Measurements from ENCODE around the gene CTNNB1. TPM values are rescaled to one million over a fixed set of nuclear protein-coding genes. Genes with fewer than 3 reads are reported as not detected.
A peak's percentile ranks its signal among the peaks of the same experiment; 100 is the strongest.

The CTNNB1 gene
- total and polyA plus RNA-seq, 2 experiments from 2014 or later, result 89.4 to 566 TPM

DNA sequence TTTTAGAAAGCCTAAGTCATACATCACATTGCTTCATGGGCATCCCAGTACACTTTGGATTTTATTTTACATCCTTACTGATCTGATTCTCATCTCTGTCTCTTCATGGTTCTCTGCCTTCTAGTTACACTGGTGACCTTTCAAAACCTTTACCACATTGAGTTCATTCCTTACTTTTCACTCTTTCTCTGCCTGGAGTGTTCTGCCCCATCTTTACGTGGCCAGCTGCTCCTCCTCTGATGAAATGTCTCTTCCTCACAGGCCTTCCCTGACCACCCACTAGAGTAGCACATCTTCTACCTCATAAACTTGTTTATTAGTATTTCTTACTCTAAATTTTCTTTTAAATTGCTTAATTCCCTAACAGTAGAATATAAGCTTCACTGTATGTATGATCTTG is 17.7 kb downstream of the CTNNB1 start:
- no peaks in the 10 kb centered on the region for H3K27me3 Mint-ChIP-seq (ENCODE audit: insufficient read depth, low read depth, poor library complexity)
- no peaks in the 10 kb centered on the region for H3F3A ChIP-seq (replicated peaks; ENCODE audit: low read depth)
- no peaks in the 10 kb centered on the region for H3K9me2 ChIP-seq (ENCODE audit: insufficient read depth)
- no peaks in the 10 kb centered on the region for H3K27me3 ChIP-seq (ENCODE audit: insufficient read depth)
- H4K20me1 ChIP-seq (replicated peaks; ENCODE audit: insufficient read depth), result peaks cover 66% of the 10 kb centered on the region
- no peak overlapping the region; the same call in 1 of the 2 replicates for H3K27ac Mint-ChIP-seq
- H3K4me2 ChIP-seq, result no peak overlapping the region
- H3K27ac ChIP-seq (ENCODE audit: low read depth), result no peak overlapping the region
- H3K4me3 Mint-ChIP-seq, result no peak overlapping the region; the same call in 2 of the 3 replicates
- H2AFZ ChIP-seq, result no peak overlapping the region
- peaks cover 100% of the 10 kb centered on the region for H3K79me2 ChIP-seq (replicated peaks; ENCODE audit: insufficient read depth)
- no peak overlapping the region for H3K4me3 ChIP-seq
- no peak for DNase-seq (ENCODE audit: low spot score)
- H3K4me1 ChIP-seq (ENCODE audit: insufficient read depth), result peaks cover 64% of the 10 kb centered on the region
- TF ChIP-seq, protein P1, sequence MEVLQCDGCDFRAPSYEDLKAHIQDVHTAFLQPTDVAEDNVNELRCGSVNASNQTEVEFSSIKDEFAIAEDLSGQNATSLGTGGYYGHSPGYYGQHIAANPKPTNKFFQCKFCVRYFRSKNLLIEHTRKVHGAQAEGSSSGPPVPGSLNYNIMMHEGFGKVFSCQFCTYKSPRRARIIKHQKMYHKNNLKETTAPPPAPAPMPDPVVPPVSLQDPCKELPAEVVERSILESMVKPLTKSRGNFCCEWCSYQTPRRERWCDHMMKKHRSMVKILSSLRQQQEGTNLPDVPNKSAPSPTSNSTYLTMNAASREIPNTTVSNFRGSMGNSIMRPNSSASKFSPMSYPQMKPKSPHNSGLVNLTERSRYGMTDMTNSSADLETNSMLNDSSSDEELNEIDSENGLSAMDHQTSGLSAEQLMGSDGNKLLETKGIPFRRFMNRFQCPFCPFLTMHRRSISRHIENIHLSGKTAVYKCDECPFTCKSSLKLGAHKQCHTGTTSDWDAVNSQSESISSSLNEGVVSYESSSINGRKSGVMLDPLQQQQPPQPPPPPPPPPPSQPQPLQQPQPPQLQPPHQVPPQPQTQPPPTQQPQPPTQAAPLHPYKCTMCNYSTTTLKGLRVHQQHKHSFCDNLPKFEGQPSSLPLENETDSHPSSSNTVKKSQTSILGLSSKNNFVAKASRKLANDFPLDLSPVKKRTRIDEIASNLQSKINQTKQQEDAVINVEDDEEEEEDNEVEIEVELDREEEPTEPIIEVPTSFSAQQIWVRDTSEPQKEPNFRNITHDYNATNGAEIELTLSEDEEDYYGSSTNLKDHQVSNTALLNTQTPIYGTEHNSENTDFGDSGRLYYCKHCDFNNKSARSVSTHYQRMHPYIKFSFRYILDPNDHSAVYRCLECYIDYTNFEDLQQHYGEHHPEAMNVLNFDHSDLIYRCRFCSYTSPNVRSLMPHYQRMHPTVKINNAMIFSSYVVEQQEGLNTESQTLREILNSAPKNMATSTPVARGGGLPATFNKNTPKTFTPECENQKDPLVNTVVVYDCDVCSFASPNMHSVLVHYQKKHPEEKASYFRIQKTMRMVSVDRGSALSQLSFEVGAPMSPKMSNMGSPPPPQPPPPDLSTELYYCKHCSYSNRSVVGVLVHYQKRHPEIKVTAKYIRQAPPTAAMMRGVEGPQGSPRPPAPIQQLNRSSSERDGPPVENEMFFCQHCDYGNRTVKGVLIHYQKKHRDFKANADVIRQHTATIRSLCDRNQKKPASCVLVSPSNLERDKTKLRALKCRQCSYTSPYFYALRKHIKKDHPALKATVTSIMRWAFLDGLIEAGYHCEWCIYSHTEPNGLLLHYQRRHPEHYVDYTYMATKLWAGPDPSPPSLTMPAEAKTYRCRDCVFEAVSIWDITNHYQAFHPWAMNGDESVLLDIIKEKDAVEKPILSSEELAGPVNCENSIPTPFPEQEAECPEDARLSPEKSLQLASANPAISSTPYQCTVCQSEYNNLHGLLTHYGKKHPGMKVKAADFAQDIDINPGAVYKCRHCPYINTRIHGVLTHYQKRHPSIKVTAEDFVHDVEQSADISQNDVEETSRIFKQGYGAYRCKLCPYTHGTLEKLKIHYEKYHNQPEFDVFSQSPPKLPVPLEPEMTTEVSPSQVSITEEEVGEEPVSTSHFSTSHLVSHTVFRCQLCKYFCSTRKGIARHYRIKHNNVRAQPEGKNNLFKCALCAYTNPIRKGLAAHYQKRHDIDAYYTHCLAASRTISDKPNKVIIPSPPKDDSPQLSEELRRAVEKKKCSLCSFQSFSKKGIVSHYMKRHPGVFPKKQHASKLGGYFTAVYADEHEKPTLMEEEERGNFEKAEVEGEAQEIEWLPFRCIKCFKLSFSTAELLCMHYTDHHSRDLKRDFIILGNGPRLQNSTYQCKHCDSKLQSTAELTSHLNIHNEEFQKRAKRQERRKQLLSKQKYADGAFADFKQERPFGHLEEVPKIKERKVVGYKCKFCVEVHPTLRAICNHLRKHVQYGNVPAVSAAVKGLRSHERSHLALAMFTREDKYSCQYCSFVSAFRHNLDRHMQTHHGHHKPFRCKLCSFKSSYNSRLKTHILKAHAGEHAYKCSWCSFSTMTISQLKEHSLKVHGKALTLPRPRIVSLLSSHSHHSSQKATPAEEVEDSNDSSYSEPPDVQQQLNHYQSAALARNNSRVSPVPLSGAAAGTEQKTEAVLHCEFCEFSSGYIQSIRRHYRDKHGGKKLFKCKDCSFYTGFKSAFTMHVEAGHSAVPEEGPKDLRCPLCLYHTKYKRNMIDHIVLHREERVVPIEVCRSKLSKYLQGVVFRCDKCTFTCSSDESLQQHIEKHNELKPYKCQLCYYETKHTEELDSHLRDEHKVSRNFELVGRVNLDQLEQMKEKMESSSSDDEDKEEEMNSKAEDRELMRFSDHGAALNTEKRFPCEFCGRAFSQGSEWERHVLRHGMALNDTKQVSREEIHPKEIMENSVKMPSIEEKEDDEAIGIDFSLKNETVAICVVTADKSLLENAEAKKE (CRISPR knock-in tag; IDR thresholded peaks at IDR 0.05), result no peak
- TF ChIP-seq ZNF331 (CRISPR knock-in tag; IDR thresholded peaks at IDR 0.05; ENCODE audit: low read depth) (no peak), EZH2phosphoT487 (IDR thresholded peaks at IDR 0.05; ENCODE audit: unreplicated experiment) (no peak), POLR2AphosphoS5 (IDR thresholded peaks at IDR 0.05; ENCODE audit: low read depth) (no peak), ZNF114 (CRISPR knock-in tag; IDR thresholded peaks at IDR 0.05) (no peak), NANOG (IDR thresholded peaks at IDR 0.05; ENCODE audit: borderline replicate concordance) (no peak), JUNB (IDR thresholded peaks at IDR 0.05; ENCODE audit: unreplicated experiment) (no peak), CREB1 (CRISPR knock-in tag; IDR thresholded peaks at IDR 0.05; ENCODE audit: low read depth) (no peak)
- TF ChIP-seq, protein P2, sequence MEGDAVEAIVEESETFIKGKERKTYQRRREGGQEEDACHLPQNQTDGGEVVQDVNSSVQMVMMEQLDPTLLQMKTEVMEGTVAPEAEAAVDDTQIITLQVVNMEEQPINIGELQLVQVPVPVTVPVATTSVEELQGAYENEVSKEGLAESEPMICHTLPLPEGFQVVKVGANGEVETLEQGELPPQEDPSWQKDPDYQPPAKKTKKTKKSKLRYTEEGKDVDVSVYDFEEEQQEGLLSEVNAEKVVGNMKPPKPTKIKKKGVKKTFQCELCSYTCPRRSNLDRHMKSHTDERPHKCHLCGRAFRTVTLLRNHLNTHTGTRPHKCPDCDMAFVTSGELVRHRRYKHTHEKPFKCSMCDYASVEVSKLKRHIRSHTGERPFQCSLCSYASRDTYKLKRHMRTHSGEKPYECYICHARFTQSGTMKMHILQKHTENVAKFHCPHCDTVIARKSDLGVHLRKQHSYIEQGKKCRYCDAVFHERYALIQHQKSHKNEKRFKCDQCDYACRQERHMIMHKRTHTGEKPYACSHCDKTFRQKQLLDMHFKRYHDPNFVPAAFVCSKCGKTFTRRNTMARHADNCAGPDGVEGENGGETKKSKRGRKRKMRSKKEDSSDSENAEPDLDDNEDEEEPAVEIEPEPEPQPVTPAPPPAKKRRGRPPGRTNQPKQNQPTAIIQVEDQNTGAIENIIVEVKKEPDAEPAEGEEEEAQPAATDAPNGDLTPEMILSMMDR (conservative IDR thresholded peaks at IDR 0.05; ENCODE audit: low read depth in 2 of 2), result no peak
- TF ChIP-seq, protein P3, sequence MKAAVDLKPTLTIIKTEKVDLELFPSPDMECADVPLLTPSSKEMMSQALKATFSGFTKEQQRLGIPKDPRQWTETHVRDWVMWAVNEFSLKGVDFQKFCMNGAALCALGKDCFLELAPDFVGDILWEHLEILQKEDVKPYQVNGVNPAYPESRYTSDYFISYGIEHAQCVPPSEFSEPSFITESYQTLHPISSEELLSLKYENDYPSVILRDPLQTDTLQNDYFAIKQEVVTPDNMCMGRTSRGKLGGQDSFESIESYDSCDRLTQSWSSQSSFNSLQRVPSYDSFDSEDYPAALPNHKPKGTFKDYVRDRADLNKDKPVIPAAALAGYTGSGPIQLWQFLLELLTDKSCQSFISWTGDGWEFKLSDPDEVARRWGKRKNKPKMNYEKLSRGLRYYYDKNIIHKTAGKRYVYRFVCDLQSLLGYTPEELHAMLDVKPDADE (IDR thresholded peaks at IDR 0.05), result no peak
- no peaks in the 10 kb centered on the region for H3K9me3 Mint-ChIP-seq
- ATAC-seq, result peak; percentile 33; the same call in 1 of the 3 replicates
- H3K36me3 Mint-ChIP-seq (ENCODE audit: low read depth), result no peaks in the 10 kb centered on the region; the same call in 2 of the 3 replicates
- H3K36me3 ChIP-seq (ENCODE audit: insufficient read depth), result no peaks in the 10 kb centered on the region
- H3K4me1 Mint-ChIP-seq, result peaks cover 76% of the 10 kb centered on the region
